GM12872 (cell line): ENCODE results near the gene NAGA.
A peak's percentile ranks its signal among the peaks of the same experiment; 100 is the strongest.

Experiments
- TF ChIP-seq, protein P1 (sequence below): IDR thresholded peaks from 3 replicates; pipeline ENCODE4 v1.5.1; 2011; ENCODE audit warnings: low read depth, mild to moderate bottlenecking, low read length, moderate library complexity; ENCODE audit not compliant: insufficient read depth

NAGA gene

DNA sequence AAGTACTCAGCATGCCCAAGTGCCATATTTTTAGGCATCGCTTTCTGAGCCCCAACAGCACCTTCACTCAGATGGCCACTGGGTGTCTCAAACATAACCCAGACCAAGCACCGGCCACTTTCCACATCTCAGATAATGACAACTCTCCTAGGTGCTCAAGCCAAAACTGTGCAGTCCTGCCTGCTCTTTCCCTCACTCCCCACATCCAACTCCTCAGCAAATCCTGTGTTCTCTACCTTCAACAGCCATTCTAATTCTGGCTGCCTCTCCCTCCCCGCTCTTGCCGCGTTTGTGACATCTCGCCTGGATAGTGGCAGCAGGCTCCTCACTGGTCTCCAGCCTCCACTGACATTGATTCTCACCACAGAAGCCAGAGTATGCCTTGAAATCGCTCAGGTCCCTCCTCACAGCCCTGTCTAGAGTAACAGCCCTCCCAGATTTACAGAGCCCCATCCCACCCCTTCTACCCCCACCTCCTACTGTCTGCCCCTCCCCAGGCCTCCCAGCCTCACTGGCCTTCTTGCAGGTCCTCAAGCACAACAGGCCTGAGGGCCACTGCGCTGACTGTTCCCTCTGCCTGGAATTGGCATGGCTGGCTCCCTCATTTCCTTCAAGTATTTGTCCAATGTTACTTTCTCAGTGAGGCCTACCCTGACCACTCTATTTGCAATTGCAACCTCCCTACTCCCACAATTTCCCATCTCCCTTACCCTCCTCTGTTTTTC, 2.2 kb upstream of the NAGA start:
- TF ChIP-seq, protein P1, sequence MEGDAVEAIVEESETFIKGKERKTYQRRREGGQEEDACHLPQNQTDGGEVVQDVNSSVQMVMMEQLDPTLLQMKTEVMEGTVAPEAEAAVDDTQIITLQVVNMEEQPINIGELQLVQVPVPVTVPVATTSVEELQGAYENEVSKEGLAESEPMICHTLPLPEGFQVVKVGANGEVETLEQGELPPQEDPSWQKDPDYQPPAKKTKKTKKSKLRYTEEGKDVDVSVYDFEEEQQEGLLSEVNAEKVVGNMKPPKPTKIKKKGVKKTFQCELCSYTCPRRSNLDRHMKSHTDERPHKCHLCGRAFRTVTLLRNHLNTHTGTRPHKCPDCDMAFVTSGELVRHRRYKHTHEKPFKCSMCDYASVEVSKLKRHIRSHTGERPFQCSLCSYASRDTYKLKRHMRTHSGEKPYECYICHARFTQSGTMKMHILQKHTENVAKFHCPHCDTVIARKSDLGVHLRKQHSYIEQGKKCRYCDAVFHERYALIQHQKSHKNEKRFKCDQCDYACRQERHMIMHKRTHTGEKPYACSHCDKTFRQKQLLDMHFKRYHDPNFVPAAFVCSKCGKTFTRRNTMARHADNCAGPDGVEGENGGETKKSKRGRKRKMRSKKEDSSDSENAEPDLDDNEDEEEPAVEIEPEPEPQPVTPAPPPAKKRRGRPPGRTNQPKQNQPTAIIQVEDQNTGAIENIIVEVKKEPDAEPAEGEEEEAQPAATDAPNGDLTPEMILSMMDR = peak; percentile 26; the same call in 1 of the 3 replicates

DNA sequence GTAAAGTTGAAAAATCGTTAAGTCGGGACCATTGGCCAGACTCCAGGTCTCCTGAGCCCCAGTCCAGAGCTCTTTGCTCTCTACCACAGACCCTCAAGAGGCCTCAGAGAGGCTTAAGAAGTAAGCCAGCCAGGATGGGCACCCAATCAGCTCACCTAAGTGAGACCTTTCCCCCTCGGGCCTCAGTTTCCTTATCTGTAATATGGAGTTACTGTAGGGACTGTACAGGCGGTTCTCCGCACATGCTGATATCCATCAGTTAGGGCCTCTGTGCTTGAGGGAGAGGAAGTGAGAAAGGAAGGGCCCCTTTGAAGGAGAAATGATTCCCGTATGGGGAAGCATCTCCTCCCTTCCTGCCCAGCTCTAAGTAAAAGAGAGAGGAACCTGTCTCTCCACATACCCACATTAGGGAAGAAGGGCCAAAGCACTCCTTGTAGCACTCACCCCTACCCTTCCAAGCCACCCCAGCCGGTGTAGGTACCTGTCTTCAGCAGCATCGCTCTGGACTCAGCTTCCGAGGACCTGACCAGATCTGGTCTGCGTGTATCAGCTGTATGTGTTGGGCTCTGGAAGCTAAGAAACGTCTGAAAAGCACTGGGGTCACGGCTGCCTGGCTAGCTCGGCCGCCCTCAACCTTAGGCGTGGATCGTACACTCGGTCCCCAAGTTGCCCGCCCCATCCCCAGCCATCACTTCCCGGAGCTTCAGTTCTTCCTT, 653 bp downstream of the NAGA start:
- TF ChIP-seq, protein P1 = no peak

DNA sequence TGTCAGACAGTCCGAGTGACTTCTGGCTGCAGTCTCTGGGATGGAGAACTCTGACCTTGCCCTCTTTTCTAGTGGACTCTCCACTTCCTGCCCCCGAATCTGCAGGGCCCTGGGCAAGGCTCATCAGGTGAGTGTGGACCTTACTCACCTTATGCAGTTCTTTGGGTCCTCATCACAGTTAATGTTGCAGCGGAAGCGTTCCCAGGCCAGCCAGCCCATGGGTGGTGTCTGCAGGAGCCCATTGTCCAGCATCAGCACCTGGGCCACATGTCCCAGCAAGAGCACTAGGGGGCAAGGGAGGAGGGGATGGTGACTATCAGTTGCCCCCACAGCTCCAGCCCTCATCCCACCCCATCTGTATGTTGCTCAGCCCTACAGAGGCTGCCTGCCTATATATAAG, 2.3 kb downstream of the NAGA start:
- TF ChIP-seq, protein P1 = no peak

DNA sequence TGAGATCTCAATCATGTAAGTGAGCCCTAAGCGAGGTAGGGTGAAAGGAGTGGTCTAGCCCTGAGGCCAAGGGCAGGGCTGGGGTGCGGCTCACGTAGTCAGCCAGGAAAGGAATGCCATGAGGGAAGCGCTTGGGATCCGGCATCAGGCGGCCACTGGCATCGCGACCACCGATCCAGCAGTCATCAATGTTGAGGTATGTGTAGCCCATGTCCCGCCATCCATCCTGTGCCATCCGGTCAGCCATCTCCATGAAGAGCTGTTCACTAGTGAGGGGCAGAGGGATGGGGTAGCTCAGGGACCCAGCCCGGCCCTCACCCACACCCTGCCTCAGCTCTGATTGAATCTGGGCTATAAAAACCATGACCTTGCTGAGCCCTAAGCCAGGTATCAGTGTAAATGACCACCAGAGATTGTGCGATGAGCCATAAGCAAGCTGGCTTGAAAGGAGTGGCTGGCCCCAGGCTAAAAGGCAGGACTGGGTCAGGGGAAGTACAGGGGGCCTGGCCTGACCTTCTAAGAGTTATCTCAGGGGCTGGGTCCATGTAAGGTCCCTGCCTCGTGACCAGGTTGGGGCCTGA, 2.9 kb downstream of the NAGA start:
- TF ChIP-seq, protein P1 = no peak

DNA sequence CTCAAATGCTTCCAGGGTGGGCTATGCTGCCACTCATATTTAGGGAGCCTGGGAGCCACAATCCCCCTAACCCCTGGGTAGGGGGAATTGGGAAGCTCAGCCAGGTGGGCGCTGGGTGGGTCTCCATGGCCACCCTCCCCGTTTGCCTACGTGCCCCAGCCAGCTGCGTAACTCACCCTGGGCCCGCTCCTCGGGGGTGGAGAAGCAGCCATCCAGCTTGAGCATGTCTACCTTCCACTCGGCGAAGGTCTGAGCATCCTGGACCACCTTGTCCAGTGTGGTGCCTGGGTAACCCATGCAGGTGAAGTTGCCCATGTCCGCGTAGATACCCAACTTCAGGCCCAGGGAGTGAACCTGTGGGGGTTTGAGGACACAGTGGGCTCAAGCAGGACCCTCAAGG, 3.7 kb downstream of the NAGA start:
- TF ChIP-seq, protein P1 = no peak

DNA sequence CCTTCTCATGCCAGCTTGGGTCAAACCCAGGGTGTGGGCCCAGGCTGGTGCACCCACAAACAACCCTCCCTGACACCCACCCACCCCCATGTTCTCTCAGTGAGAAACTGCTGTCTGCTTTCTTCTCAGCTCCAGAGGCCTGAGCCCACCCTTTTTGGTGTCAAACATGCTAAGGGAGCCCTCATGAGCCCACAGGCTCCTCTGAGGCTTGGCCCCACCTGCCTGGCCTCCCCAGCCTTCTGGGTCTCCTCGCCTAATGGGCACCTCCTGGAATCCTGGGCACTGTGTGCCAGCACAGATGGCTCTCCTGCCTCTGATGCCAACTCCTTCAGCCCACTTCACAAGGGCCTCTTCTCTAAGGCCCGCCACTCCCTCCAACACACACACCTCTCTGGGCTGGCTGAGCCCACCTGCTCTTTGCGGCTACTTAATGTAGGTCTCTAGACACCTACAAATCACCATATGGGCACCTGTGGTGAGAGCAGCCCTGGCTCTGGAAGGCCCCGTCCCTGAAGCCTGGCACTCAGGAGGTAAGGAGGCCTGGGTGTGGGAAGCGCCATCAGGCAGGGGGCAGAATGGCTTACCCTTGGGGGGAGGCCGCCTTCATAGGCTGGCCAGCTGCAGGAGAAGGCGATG, 4.4 kb downstream of the NAGA start:
- TF ChIP-seq, protein P1 = no peak
